K562 (cell line): ENCODE measurements around the gene HSPA1B. TPM values are rescaled to one million over a fixed set of nuclear protein-coding genes. Genes with fewer than 3 reads are reported as not detected.

Experiments
- BDP1 ChIP-seq: IDR thresholded peaks from 3 replicates; pipeline ENCODE4 v1.6.1; 2011; ENCODE audit not compliant: insufficient read length, insufficient read depth
- C11orf30 ChIP-seq: fragments of 450-650 bp; IDR thresholded peaks from 2 replicates; pipeline ENCODE4 v1.6.1; 2016; ENCODE audit warnings: low read depth, mild to moderate bottlenecking
- CHD2 ChIP-seq: IDR thresholded peaks from 2 replicates; pipeline ENCODE4 v1.6.1; 2011; ENCODE audit warnings: low read depth, low read length
- CTBP1 ChIP-seq: fragments of 450-650 bp; IDR thresholded peaks from 2 replicates; pipeline ENCODE4 v1.6.1; 2016; ENCODE audit warnings: borderline replicate concordance
- ETS2 ChIP-seq: IDR thresholded peaks from 2 replicates; pipeline ENCODE4 v1.6.1; 2016; ENCODE audit warnings: borderline replicate concordance, missing genetic modification characterization, mild to moderate bottlenecking, moderate library complexity, missing compliant biosample characterization; ENCODE audit not compliant: poor library complexity, severe bottlenecking
- FIP1L1 ChIP-seq: fragments of 200-400 bp; formaldehyde crosslinking; IDR thresholded peaks from 2 replicates; pipeline ENCODE4 v1.6.1; 2018; ENCODE audit warnings: mild to moderate bottlenecking, low read depth, low read length; ENCODE audit not compliant: poor library complexity, severe bottlenecking
- FOSL1 ChIP-seq: fragments of 200-800 bp; sonication (Bioruptor generic); conservative IDR thresholded peaks from 2 replicates; pipeline ENCODE4 v1.6.1; 2016; ENCODE audit warnings: missing genetic modification characterization, missing compliant biosample characterization
- FOXJ3 ChIP-seq: sonication (generic); formaldehyde crosslinking; IDR thresholded peaks from 2 replicates; pipeline ENCODE4 v1.4.0; 2020; ENCODE audit warnings: mild to moderate bottlenecking, missing genetic modification reagents
- HDGF ChIP-seq: fragments of 450-650 bp; IDR thresholded peaks from 2 replicates; pipeline ENCODE4 v1.6.1; 2016
- NBN ChIP-seq: fragments of 450-650 bp; IDR thresholded peaks from 2 replicates; pipeline ENCODE4 v1.6.1; 2016; ENCODE audit warnings: low read depth, mild to moderate bottlenecking
- NCOA2 ChIP-seq, 2 experiments: fragments of 450-650 bp; IDR thresholded peaks; 2 replicates each; pipeline ENCODE4 v1.6.1; 2018; ENCODE audit warnings: mild to moderate bottlenecking in 2 of 2, moderate library complexity in 1 of 2; ENCODE audit not compliant: partially characterized antibody in 2 of 2
- POLR3G ChIP-seq: IDR thresholded peaks from 2 replicates; pipeline ENCODE4 v1.6.1; 2011; ENCODE audit not compliant: insufficient read length, insufficient replicate concordance; ENCODE audit errors: extremely low read depth
- RCOR1 ChIP-seq, 2 experiments: IDR thresholded peaks; 2 replicates each; pipeline ENCODE4 v1.6.1; 2012; ENCODE audit warnings: low read depth in 2 of 2, low read length in 2 of 2, borderline replicate concordance in 1 of 2, improper control_type of control experiment in 1 of 2
- SIRT6 ChIP-seq: IDR thresholded peaks from one replicate; pipeline ENCODE4 v1.6.1; 2012; ENCODE audit warnings: low read depth, mild to moderate bottlenecking, control low read depth, inconsistent platforms, low read length, moderate library complexity
- THRB ChIP-seq: fragments of 450-650 bp; formaldehyde crosslinking; conservative IDR thresholded peaks from 2 replicates; pipeline ENCODE4 v1.4.0; 2022; ENCODE audit warnings: mild to moderate bottlenecking, missing genetic modification characterization
- ZBTB26 ChIP-seq: fragments of 450-650 bp; formaldehyde crosslinking; IDR thresholded peaks from 2 replicates; pipeline ENCODE4 v1.4.0; 2022; ENCODE audit warnings: missing genetic modification characterization
- ZNF766 ChIP-seq: fragments of 200-800 bp; sonication (Bioruptor generic); conservative IDR thresholded peaks from 2 replicates; pipeline ENCODE4 v1.6.1; 2016; ENCODE audit warnings: missing genetic modification characterization, missing compliant biosample characterization
- polyA plus RNA-seq, 8 experiments: library from polyadenylated mRNA; depleted of rRNA in 4 of 8; stranded (reverse) in 5 of 8; unstranded in 3 of 8; fragments of >200 nt; fragmentation: Nextera tagmentation in 2 of 8; fragmentation: Illumina TruSeq in 1 of 8; extraction: Ambion mirVana in 2 of 8; extraction: Trizol in 1 of 8; gene quantifications; 2 replicates each; pipeline versions ENCODE4 v1.2.1 to v1.2.3, GENCODE V29; 2011 to 2014; ENCODE audit warnings: inconsistent platforms in 1 of 8, missing spikeins in 1 of 8
- total RNA-seq, 7 experiments: library from RNA; depleted of rRNA in 6 of 7; stranded (reverse); fragments of >200 nt in 6 of 7; fragmentation: Illumina TruSeq in 2 of 7; extraction: Trizol in 2 of 7; gene quantifications; 2 replicates each; pipeline versions ENCODE4 v1.2.1 to v1.2.3, GENCODE V29; 2011 to 2021; ENCODE audit warnings: low replicate concordance in 1 of 7
- TF ChIP-seq, protein P1 (sequence below), 3 experiments: fragments of 200-800 bp in 1 of 3; fragments of 250-450 bp in 1 of 3; fragments of 450-650 bp in 1 of 3; sonication (Bioruptor Pico) in 1 of 3; sonication (Bioruptor generic) in 1 of 3; formaldehyde crosslinking in 1 of 3; IDR thresholded peaks; 2 replicates each; pipeline versions ENCODE4 v1.6.1 to v1.8.0; 2016 to 2022; ENCODE audit warnings: mild to moderate bottlenecking in 2 of 3, missing genetic modification characterization in 2 of 3, missing compliant biosample characterization in 1 of 3, moderate library complexity in 1 of 3
- TF ChIP-seq, protein P2 (sequence below), 2 experiments: IDR thresholded peaks; 2 replicates each; pipeline ENCODE4 v1.6.1; 2012; ENCODE audit warnings: improper control_type of control experiment in 2 of 2, low read depth in 2 of 2, low read length in 2 of 2, borderline replicate concordance in 1 of 2

Gene HSPA1B
- total and polyA plus RNA-seq, 9 of the 15 experiments (the other 6 are each of a cell fraction or from before 2014, with no cell fraction given): 0.27 to 227 (median 51.2) TPM

DNA sequence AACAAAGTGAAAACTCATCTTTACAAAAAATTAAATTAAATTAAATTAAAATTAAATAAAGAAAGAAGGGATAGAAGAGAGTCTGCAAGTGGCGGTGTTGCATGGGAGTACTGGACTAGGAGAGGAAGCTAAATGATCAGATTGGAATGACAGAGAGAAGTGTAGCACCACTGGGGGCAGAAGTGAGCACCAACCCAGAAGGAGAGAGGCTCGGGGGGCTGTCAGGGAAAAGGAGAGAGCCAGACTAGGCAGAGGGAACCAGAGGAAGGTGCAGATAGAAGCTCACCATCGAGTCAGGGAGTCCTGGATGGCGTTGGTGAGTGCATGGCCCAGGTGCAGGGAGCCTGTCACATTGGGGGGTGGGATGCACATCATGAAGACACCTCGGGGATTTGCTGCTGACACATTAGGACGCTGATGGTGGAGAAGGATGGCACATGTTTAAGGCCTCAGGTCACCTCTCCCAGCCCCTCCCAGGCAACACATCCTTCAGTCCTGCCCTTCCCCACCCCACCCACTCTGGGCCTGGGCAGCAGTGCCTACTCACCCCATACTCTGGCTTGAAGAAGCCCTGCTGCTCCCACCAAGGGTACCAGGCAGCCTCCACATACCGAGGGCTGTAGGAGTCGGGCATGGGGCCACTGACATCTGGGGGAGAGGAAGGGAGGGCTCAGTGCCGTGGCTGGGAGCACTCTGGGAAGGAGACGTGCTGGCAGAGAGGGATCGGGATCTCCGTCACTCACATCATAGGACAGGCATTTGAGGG lies 36.0 kb upstream of the HSPA1B start (continued):
- no peak for TF ChIP-seq FOSL1 (tag)
- TF ChIP-seq NCOA2 (IDR thresholded peaks at IDR 0.05; ENCODE audit: partially characterized antibody in 2 of 2): no peak
- TF ChIP-seq FIP1L1: no peak
- TF ChIP-seq POLR3G: no peak
- TF ChIP-seq CHD2: no peak
- no peak for TF ChIP-seq CTBP1
- TF ChIP-seq, protein P1, sequence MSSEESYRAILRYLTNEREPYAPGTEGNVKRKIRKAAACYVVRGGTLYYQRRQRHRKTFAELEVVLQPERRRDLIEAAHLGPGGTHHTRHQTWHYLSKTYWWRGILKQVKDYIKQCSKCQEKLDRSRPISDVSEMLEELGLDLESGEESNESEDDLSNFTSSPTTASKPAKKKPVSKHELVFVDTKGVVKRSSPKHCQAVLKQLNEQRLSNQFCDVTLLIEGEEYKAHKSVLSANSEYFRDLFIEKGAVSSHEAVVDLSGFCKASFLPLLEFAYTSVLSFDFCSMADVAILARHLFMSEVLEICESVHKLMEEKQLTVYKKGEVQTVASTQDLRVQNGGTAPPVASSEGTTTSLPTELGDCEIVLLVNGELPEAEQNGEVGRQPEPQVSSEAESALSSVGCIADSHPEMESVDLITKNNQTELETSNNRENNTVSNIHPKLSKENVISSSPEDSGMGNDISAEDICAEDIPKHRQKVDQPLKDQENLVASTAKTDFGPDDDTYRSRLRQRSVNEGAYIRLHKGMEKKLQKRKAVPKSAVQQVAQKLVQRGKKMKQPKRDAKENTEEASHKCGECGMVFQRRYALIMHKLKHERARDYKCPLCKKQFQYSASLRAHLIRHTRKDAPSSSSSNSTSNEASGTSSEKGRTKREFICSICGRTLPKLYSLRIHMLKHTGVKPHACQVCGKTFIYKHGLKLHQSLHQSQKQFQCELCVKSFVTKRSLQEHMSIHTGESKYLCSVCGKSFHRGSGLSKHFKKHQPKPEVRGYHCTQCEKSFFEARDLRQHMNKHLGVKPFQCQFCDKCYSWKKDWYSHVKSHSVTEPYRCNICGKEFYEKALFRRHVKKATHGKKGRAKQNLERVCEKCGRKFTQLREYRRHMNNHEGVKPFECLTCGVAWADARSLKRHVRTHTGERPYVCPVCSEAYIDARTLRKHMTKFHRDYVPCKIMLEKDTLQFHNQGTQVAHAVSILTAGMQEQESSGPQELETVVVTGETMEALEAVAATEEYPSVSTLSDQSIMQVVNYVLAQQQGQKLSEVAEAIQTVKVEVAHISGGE (CRISPR knock-in tag; IDR thresholded peaks at IDR 0.05): no peak
- TF ChIP-seq BDP1: no peak
- TF ChIP-seq HDGF: peak; percentile 98
- TF ChIP-seq NBN: 0 out of 2 replicates have a peak, but pooled peaks have one; percentile 58
- TF ChIP-seq, protein P2, sequence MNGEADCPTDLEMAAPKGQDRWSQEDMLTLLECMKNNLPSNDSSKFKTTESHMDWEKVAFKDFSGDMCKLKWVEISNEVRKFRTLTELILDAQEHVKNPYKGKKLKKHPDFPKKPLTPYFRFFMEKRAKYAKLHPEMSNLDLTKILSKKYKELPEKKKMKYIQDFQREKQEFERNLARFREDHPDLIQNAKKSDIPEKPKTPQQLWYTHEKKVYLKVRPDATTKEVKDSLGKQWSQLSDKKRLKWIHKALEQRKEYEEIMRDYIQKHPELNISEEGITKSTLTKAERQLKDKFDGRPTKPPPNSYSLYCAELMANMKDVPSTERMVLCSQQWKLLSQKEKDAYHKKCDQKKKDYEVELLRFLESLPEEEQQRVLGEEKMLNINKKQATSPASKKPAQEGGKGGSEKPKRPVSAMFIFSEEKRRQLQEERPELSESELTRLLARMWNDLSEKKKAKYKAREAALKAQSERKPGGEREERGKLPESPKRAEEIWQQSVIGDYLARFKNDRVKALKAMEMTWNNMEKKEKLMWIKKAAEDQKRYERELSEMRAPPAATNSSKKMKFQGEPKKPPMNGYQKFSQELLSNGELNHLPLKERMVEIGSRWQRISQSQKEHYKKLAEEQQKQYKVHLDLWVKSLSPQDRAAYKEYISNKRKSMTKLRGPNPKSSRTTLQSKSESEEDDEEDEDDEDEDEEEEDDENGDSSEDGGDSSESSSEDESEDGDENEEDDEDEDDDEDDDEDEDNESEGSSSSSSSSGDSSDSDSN (IDR thresholded peaks at IDR 0.05; ENCODE audit: borderline replicate concordance in 1 of 2, low read depth in 2 of 2, low read length in 2 of 2): no peak
- no peak for TF ChIP-seq ZNF766 (CRISPR knock-in tag)
- no peak for TF ChIP-seq FOXJ3 (CRISPR knock-in tag)
- no peak for TF ChIP-seq SIRT6
- no peak for TF ChIP-seq THRB
- TF ChIP-seq RCOR1 (IDR thresholded peaks at IDR 0.05; ENCODE audit: borderline replicate concordance in 1 of 2, low read depth in 2 of 2, low read length in 2 of 2): peak in 1 of 2 experiments; percentile 34; a peak in 1 of 4 replicates
- TF ChIP-seq ZBTB26 (CRISPR knock-in tag): no peak
- no peak for TF ChIP-seq C11orf30
- TF ChIP-seq ETS2 (tag): no peak
